Measurements from ENCODE around the gene TCFL5. TPM values are rescaled to one million over a fixed set of nuclear protein-coding genes. Genes with fewer than 3 reads are reported as not detected.
"Not testable (repeated sequence)": the region's sequence is repeated elsewhere in the genome, so short reads cannot be mapped to it uniquely, and the experiment has no call there.

Gene TCFL5
- total RNA-seq, 1 experiment from 2014 or later, result 15.6 TPM

- DNase-seq (ENCODE audit: low read depth), result no peak
Measured at GRCh38 chr20:62855120-62855519, 6.5 kb downstream of the TCFL5 start.

DNA sequence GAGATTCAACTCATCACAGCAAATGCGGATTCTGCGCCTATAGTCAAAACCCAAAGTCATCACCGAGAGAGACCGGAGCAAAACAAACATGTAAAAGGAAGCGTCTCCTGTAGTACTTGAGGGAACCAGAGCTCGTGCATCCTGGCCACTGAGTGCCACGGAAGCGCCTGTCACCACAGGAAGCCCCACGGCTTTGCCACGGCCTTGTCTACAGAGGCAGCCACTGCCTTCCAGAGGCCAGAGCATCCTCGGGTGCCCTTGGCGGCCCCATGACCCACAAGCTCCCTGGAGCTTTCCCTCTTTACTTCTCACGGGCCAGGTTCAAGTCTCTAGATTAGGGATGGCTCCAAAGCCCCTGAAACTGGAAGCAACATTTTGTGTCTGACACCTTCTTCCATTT is 7.5 kb downstream of the TCFL5 start:
- DNase-seq (ENCODE audit: low read depth), result no peak

DNA sequence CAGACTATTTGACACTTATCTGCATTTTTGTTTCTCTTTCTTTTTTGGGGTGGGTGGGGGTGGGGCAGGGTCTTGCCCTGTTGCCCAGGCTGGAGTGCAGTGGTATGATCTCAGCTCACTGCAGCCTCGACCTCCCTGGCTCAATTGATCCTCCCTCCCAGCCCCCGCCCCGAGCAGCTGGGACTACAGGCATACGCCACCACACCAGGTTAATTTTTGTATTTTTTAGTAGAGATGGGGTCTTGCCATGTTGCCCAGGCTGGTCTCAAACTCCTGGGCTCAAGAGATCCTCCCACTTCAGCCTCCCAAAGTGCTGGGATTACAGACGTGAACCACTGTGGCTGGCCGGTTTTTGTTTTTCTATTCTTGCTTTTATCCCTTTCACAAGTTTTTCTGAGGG is 8.3 kb downstream of the TCFL5 start:
- not testable (repeated sequence) for DNase-seq (ENCODE audit: low read depth)

GRCh38 chr20:62852841-62853240 is 8.8 kb downstream of the TCFL5 start:
- DNase-seq (ENCODE audit: low read depth), result no peak

GRCh38 chr20:62852196-62852595 is 9.4 kb downstream of the TCFL5 start:
- no peak for DNase-seq (ENCODE audit: low read depth)

- DNase-seq (ENCODE audit: low read depth), result no peak
Measured at GRCh38 chr20:62850333-62850974, 11.2 kb downstream of the TCFL5 start.

GRCh38 chr20:62849431-62849830 is 12.2 kb downstream of the TCFL5 start:
- no peak for DNase-seq (ENCODE audit: low read depth)

GRCh38 chr20:62848917-62849316 is 12.7 kb downstream of the TCFL5 start:
- DNase-seq (ENCODE audit: low read depth), result not testable (repeated sequence)

DNA sequence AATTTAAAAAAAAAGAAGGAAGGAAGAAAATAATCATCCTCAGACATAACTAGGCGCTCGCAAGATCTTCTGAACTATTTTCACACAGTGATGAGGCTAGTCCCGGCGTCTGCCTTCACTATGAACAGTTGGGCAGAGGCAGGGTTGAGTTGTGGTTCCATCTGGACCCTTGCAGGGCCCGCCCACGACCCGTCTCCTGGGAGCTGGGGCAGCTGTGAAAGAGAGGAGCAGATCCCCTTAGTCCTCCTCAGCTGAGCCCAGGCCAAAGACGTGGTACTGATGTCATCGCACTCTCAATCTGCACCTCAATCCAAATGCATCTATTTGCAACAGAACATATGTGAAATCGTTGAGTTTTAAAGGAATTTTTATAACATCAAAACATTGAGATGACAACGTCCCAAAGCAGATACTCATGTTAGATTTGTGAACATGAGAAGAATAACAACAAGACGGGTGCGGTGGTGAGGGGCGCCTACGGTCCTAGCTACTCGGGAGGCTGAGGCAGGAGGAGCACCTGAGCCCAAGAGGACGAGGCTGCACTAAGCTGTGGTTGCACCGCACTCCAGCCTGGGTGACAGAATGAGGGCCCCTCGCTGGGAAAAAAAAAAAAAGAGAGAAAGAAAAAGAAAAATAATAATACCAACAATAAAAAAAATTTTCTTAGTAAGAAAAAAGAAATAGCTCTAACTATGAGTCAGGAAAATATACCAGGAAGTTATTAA is 15.3 kb downstream of the TCFL5 start:
- DNase-seq (ENCODE audit: low read depth), result no peak

- DNase-seq (ENCODE audit: low read depth), result no peak
Measured at GRCh38 chr20:62845416-62846160, 16.0 kb downstream of the TCFL5 start.

DNA sequence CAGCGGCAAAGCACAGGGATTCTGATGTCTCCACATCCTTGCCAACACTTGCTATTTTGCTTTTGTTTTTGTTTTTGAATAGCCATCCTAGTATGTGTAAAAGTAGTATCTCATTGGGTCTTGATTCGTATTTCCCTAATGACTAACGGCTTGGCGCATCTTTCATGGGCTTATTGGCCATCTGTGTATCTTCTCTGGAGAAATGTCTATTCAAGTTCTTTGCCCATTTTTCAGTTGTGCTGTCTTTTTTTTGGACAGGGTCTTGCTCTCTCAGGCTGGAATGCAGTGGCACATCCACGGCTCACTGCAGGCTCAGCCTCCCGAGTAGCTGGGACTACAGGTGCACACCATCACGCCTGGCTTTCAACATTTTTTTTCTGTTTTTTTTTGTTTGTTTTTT is 17.4 kb downstream of the TCFL5 start:
- no peak for DNase-seq (ENCODE audit: low read depth)

GRCh38 chr20:62843656-62844055 is 18.0 kb downstream of the TCFL5 start:
- DNase-seq (ENCODE audit: low read depth), result no peak

DNA sequence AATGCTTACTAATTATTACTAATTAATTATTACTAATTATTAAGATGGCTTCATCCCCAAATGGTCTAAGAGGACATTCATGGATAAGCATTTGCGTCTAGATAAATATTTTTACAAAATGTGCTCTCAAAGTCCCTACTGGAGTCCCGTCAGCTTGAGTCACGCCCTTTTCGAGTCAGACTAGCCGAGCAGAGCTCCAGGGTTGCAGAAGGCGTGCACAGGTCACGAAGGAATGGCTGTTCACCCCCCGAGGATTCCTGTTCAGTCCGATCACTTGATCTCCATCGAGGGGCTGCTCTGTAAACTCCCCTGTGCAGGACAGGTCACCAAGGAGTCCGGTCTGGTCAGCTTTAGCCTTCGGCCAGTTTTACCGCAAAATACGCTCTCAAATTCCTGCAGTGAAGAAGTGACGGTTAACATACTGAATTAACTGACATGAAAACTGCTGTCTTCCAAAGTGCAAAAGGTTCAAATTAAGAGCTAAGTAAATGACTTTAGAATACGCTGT is 19.9 kb downstream of the TCFL5 start:
- DNase-seq (ENCODE audit: low read depth), result no peak

- DNase-seq (ENCODE audit: low read depth), result no peak
Measured at GRCh38 chr20:62840244-62841197, 21.1 kb downstream of the TCFL5 start.

GRCh38 chr20:62839816-62840215 is 21.8 kb downstream of the TCFL5 start:
- DNase-seq (ENCODE audit: low read depth), result no peak

- DNase-seq (ENCODE audit: low read depth), result no peak
Measured at GRCh38 chr20:62839261-62839660, 22.4 kb downstream of the TCFL5 start.

DNA sequence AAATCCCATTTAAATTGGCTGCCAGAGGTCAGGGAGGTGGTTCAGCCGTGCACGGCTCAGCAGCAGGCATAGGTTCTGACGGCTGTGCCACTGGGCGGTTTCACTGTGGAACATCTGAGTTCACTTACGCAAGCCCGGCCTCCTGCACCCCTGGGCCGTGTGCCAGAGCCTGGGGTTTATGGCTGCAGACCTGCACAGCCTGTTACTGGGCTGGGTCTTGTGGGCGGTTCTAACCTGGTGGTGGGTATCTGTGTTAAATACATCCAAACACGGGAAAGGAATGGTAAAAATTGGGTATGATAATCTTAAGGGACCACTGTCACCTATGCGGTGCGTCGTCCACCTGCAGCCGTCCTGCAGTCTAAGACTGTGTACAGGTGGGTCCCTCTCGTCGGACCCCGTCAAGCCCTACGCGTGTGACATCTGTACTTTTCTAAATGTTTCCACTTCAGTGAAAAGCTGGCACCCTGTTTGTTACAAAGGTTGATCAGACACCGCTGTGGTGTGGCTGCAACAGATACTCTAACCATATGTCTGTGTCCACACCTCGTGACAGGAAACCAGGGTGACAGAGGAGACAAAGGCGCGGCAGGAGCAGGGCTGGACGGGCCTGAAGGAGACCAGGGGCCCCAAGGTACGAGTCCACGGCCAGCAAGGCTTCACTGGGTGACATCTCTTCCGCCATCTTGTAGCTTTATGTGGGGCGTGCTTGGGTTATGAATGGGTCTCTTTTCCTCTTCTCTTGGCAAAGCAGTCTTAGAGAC is 23.3 kb downstream of the TCFL5 start:
- DNase-seq (ENCODE audit: low read depth), result no peak

- no peak for DNase-seq (ENCODE audit: low read depth)
Measured at GRCh38 chr20:62837790-62838127, 23.9 kb downstream of the TCFL5 start.

- DNase-seq (ENCODE audit: low read depth), result no peak
Measured at GRCh38 chr20:62836967-62837490, 24.6 kb downstream of the TCFL5 start.

All from LHCN-M2 (cell line).